Neural cell (in vitro differentiated cells): Measurements from ENCODE around the gene NACC1. TPM values are rescaled to one million over a fixed set of nuclear protein-coding genes. Genes with fewer than 3 reads are reported as not detected.

Experiments
- H2AFZ ChIP-seq: fragments of 200-600, 300-800 bp; sonication (generic), shearing (Covaris generic); 2 replicates; pipeline ENCODE4 v1.6.0; 2014; ENCODE audit warnings: low read depth, mild to moderate bottlenecking, antibody characterized with exemption, low read length, moderate library complexity
- H3F3A ChIP-seq: fragments of 200-600 bp; shearing (Covaris generic); 2 replicates; pipeline ENCODE4 v1.6.1; 2016; ENCODE audit warnings: mild to moderate bottlenecking, moderate library complexity, mixed read lengths, antibody characterized with exemption, low read length; ENCODE audit not compliant: insufficient read depth, poor library complexity, severe bottlenecking
- H3K27ac ChIP-seq: fragments of 200-600, 300-800 bp; sonication (generic), shearing (Covaris generic); 2 replicates; pipeline ENCODE4 v1.5.1; 2014; ENCODE audit warnings: mild to moderate bottlenecking, low read length, moderate library complexity
- H3K27me3 ChIP-seq: fragments of 300-800, 200-600 bp; sonication (generic), shearing (Covaris generic); 2 replicates; pipeline ENCODE4 v1.6.0; 2014; ENCODE audit warnings: mild to moderate bottlenecking, low read depth, low read length, moderate library complexity; ENCODE audit not compliant: insufficient read depth
- H3K36me3 ChIP-seq: fragments of 300-800, 200-600 bp; sonication (generic), shearing (Covaris generic); 2 replicates; pipeline ENCODE4 v1.5.1; 2014; ENCODE audit warnings: mild to moderate bottlenecking, antibody characterized with exemption, low read length, moderate library complexity; ENCODE audit not compliant: insufficient read depth
- H3K4me2 ChIP-seq: fragments of 300-800, 200-600 bp; sonication (generic), shearing (Covaris generic); 2 replicates; pipeline ENCODE4 v1.6.0; 2014; ENCODE audit warnings: mild to moderate bottlenecking, low read length
- H3K4me3 ChIP-seq: fragments of 300-800, 200-600 bp; sonication (generic), shearing (Covaris generic); 2 replicates; pipeline ENCODE4 v1.5.1; 2014; ENCODE audit warnings: mild to moderate bottlenecking, low read length, moderate library complexity
- H3K79me2 ChIP-seq: fragments of 200-600 bp; shearing (Covaris generic); replicated peaks from 2 replicates; pipeline ENCODE4 v1.6.0; 2014; ENCODE audit warnings: mild to moderate bottlenecking, low read length, moderate library complexity; ENCODE audit not compliant: insufficient read depth
- H3K9ac ChIP-seq: fragments of 300-800, 200-600 bp; sonication (generic), shearing (Covaris generic); 2 replicates; pipeline ENCODE4 v1.6.1; 2016; ENCODE audit warnings: mild to moderate bottlenecking, low read length, mixed read lengths
- H3K9me2 ChIP-seq: fragments of 200-600 bp; shearing (Covaris generic); 2 replicates; pipeline ENCODE4 v1.6.1; 2016; ENCODE audit warnings: mild to moderate bottlenecking, low read length, mixed read lengths; ENCODE audit not compliant: insufficient read depth
- H3K9me3 ChIP-seq: fragments of 200-600, 300-800 bp; sonication (generic), shearing (Covaris generic); 2 replicates; pipeline ENCODE4 v1.6.1; 2016; ENCODE audit warnings: mild to moderate bottlenecking, mixed run types, low read length, moderate library complexity, mixed read lengths
- H4K20me1 ChIP-seq: fragments of 200-600 bp; shearing (Covaris generic); 2 replicates; pipeline ENCODE4 v1.6.1; 2016; ENCODE audit warnings: mild to moderate bottlenecking, mixed run types; ENCODE audit not compliant: insufficient read depth
- EP300 ChIP-seq: fragments of 450-650 bp; conservative IDR thresholded peaks from 2 replicates; pipeline ENCODE4 v1.6.1; 2014; ENCODE audit warnings: antibody characterized with exemption, mild to moderate bottlenecking, moderate library complexity; ENCODE audit not compliant: poor library complexity, severe bottlenecking
- EZH2 ChIP-seq: fragments of 200-600, 300-800 bp; shearing (Covaris generic), sonication (generic); IDR thresholded peaks from 2 replicates; pipeline ENCODE4 v1.6.1; 2014; ENCODE audit warnings: antibody characterized with exemption, low read length, borderline replicate concordance, mild to moderate bottlenecking; ENCODE audit not compliant: insufficient read depth, poor library complexity, severe bottlenecking
- MXI1 ChIP-seq: fragments of 450-650 bp; conservative IDR thresholded peaks from 2 replicates; pipeline ENCODE4 v1.6.1; 2014; ENCODE audit warnings: antibody characterized with exemption, mild to moderate bottlenecking; ENCODE audit not compliant: poor library complexity, severe bottlenecking
- POLR2AphosphoS5 ChIP-seq: IDR thresholded peaks from 2 replicates; pipeline ENCODE4 v1.6.1; 2012
- RAD21 ChIP-seq: fragments of 450-650 bp; conservative IDR thresholded peaks from 2 replicates; pipeline ENCODE4 v1.6.1; 2014; ENCODE audit warnings: antibody characterized with exemption, mild to moderate bottlenecking, moderate library complexity
- REST ChIP-seq: IDR thresholded peaks from 2 replicates; pipeline ENCODE4 v1.6.1; 2012; ENCODE audit warnings: borderline replicate concordance
- SMC3 ChIP-seq: fragments of 450-650 bp; conservative IDR thresholded peaks from 2 replicates; pipeline ENCODE4 v1.6.1; 2014; ENCODE audit warnings: antibody characterized with exemption, mild to moderate bottlenecking, moderate library complexity; ENCODE audit not compliant: poor library complexity
- TAF1 ChIP-seq: IDR thresholded peaks from 2 replicates; pipeline ENCODE4 v1.6.1; 2012; ENCODE audit warnings: low read depth
- polyA plus RNA-seq: library from polyadenylated mRNA; depleted of rRNA; stranded (reverse); fragments of >200 nt; gene quantifications from 2 replicates; pipeline ENCODE4 v1.2.3, GENCODE V29; 2014
- TF ChIP-seq, protein P1 (sequence below): fragments of 450-650 bp; IDR thresholded peaks from 2 replicates; pipeline ENCODE4 v1.5.1; 2014; ENCODE audit warnings: antibody characterized with exemption, mild to moderate bottlenecking, moderate library complexity; ENCODE audit not compliant: poor library complexity, severe bottlenecking

The NACC1 gene
- polyA plus RNA-seq, 1 donor from 2014 or later: 16.1 TPM

DNA sequence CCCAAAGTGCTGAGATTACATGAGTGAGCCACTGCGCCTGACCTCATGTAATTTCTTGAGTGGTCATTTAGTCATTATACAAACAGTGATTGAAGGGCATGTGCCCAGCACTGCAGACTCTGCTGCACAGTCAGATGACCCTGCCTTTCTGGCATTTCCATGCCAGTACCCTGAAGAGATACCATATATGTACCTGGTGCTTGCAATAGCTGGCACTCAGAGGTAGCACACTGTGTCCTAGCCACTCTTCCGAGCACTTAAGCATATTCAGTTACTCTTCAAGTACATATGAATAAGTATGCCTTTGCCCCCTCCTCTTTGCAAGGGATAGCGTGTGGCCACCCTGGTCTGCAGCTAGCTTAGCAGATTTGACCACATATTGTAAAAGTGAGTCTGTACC lies 16.6 kb downstream of the NACC1 start:
- Histone ChIP-seq H3K79me2 (peaks cover 13% of the 10 kb centered on the region), H3K9me2 (no peaks in the 10 kb centered on the region), H4K20me1 (no peaks in the 10 kb centered on the region), H2AFZ (no peak overlapping the region), H3K9me3 (no peaks in the 10 kb centered on the region), H3F3A (no peaks in the 10 kb centered on the region), H3K4me2 (no peak overlapping the region), H3K27ac (no peak overlapping the region), H3K4me3 (no peak overlapping the region), H3K27me3 (no peaks in the 10 kb centered on the region), H3K36me3 (no peaks in the 10 kb centered on the region), H3K9ac (no peak overlapping the region)
- TF ChIP-seq EZH2 (no peak), SMC3 (no peak), MXI1 (no peak)

DNA sequence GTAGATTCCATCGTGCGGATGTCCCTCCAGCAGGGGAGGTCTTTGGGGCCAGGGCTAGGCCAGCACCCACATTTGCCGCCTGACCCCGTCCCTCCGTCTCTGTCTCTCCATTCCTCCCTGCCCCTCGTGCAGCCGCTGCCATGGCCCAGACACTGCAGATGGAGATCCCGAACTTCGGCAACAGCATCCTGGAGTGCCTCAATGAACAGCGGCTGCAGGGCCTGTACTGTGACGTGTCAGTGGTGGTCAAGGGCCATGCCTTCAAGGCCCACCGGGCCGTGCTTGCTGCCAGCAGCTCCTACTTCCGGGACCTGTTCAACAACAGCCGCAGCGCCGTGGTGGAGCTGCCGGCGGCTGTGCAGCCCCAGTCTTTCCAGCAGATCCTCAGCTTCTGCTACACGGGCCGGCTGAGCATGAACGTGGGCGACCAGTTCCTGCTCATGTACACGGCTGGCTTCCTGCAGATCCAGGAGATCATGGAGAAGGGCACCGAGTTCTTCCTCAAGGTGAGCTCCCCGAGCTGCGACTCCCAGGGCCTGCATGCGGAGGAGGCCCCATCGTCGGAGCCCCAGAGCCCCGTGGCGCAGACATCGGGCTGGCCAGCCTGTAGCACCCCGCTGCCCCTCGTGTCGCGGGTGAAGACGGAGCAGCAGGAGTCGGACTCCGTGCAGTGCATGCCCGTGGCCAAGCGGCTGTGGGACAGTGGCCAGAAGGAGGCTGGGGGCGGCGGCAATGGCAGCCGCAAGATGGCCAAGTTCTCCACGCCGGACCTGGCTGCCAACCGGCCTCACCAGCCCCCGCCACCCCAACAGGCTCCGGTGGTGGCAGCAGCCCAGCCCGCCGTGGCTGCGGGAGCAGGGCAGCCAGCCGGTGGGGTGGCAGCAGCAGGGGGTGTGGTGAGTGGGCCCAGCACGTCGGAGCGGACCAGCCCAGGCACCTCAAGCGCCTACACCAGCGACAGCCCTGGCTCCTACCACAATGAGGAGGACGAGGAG lies 17.3 kb downstream of the NACC1 start:
- H3K27me3 ChIP-seq: no peaks in the 10 kb centered on the region
- H2AFZ ChIP-seq: no peak overlapping the region
- no peaks in the 10 kb centered on the region for H3F3A ChIP-seq
- no peak overlapping the region for H3K4me2 ChIP-seq
- H3K36me3 ChIP-seq: no peaks in the 10 kb centered on the region
- H3K27ac ChIP-seq: no peak overlapping the region
- no peak for TF ChIP-seq EP300
- no peak for TF ChIP-seq MXI1
- TF ChIP-seq SMC3: no peak
- no peak for TF ChIP-seq TAF1
- no peak for TF ChIP-seq RAD21
- TF ChIP-seq REST: no peak
- TF ChIP-seq POLR2AphosphoS5: no peak
- TF ChIP-seq, protein P1, sequence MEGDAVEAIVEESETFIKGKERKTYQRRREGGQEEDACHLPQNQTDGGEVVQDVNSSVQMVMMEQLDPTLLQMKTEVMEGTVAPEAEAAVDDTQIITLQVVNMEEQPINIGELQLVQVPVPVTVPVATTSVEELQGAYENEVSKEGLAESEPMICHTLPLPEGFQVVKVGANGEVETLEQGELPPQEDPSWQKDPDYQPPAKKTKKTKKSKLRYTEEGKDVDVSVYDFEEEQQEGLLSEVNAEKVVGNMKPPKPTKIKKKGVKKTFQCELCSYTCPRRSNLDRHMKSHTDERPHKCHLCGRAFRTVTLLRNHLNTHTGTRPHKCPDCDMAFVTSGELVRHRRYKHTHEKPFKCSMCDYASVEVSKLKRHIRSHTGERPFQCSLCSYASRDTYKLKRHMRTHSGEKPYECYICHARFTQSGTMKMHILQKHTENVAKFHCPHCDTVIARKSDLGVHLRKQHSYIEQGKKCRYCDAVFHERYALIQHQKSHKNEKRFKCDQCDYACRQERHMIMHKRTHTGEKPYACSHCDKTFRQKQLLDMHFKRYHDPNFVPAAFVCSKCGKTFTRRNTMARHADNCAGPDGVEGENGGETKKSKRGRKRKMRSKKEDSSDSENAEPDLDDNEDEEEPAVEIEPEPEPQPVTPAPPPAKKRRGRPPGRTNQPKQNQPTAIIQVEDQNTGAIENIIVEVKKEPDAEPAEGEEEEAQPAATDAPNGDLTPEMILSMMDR: no peak
- no peak for TF ChIP-seq EZH2
- peaks cover 7% of the 10 kb centered on the region for H3K79me2 ChIP-seq
- no peaks in the 10 kb centered on the region for H3K9me2 ChIP-seq
- no peak overlapping the region for H3K9ac ChIP-seq
- no peaks in the 10 kb centered on the region for H3K9me3 ChIP-seq
- no peak overlapping the region for H3K4me3 ChIP-seq
- H4K20me1 ChIP-seq: no peaks in the 10 kb centered on the region
